H1 (cell line): Measurements from ENCODE around the gene TUBE1. TPM values are rescaled to one million over a fixed set of nuclear protein-coding genes. Genes with fewer than 3 reads are reported as not detected.

Experiments used
- CTCF ChIA-PET: fragments of 300-600 bp; sonication (Branson Sonifier 250); formaldehyde crosslinking; loops from one replicate; lab custom pipeline; 2021; ENCODE audit not compliant: partially characterized antibody; lab: Charles Lee
- POLR2A ChIA-PET: fragments of 300-600 bp; sonication (Branson Sonifier 250); formaldehyde crosslinking; loops from one replicate; lab custom pipeline; 2021; ENCODE audit warnings: inconsistent platforms; ENCODE audit not compliant: partially characterized antibody; lab: Charles Lee
- DNase-seq, 2 experiments: peaks; one replicate each; pipeline versions ENCODE4 v3.0.0 to v3.0.0-alpha.2; 2010 to 2022; ENCODE audit warnings: low spot score in 2 of 2, low read depth in 1 of 2, mixed read lengths in 1 of 2
- FAIRE-seq: peaks from 2 replicates; lab custom pipeline; 2011; peaks lifted over from hg19 to GRCh38; lab: Jason Lieb, UNC
- H2AFZ ChIP-seq: 2 replicates; pipeline ENCODE4 v1.8.1; 2012; ENCODE audit warnings: low read length, inconsistent platforms
- H2AK5ac ChIP-seq: 2 replicates; pipeline ENCODE4 v1.6.1; 2013; ENCODE audit warnings: low read depth, low read length
- H2BK120ac ChIP-seq: replicated peaks from 2 replicates; pipeline ENCODE3; 2013; ENCODE audit warnings: low read depth, low read length, inconsistent platforms
- H2BK12ac ChIP-seq: 2 replicates; pipeline ENCODE4 v1.6.1; 2013; ENCODE audit warnings: low read depth, low read length
- H2BK15ac ChIP-seq: 2 replicates; pipeline ENCODE4 v1.6.1; 2013; ENCODE audit warnings: low read length
- H2BK20ac ChIP-seq: 2 replicates; pipeline ENCODE4 v1.6.1; 2013; ENCODE audit warnings: low read length
- H2BK5ac ChIP-seq: 2 replicates; pipeline ENCODE4 v1.6.1; 2013; ENCODE audit warnings: low read depth, low read length
- H3K14ac ChIP-seq: 2 replicates; pipeline ENCODE4 v1.6.1; 2013; ENCODE audit warnings: inconsistent platforms; ENCODE audit not compliant: insufficient read length
- H3K18ac ChIP-seq: 2 replicates; pipeline ENCODE4 v1.6.1; 2013; ENCODE audit warnings: low read length; ENCODE audit errors: extremely low read depth
- H3K23ac ChIP-seq: 2 replicates; pipeline ENCODE4 v1.6.1; 2013; ENCODE audit warnings: inconsistent platforms; ENCODE audit not compliant: insufficient read length
- H3K23me2 ChIP-seq: 2 replicates; pipeline ENCODE4 v1.6.1; 2013; ENCODE audit warnings: low read depth, low read length
- H3K27ac ChIP-seq: 2 replicates; pipeline ENCODE4 v1.6.1; 2011; ENCODE audit warnings: low read depth, low read length, inconsistent platforms
- H3K27me3 ChIP-seq, 4 experiments: replicated peaks in 1 of 4; 1 replicate in 1 of 4; 2 replicates in 3 of 4; pipeline versions ENCODE4 v1.6.1 to v1.8.1; 2011 to 2013; ENCODE audit warnings: low read length in 3 of 4, mild to moderate bottlenecking in 3 of 4, inconsistent platforms in 2 of 4, mixed read lengths in 2 of 4, moderate library complexity in 1 of 4; ENCODE audit not compliant: control insufficient read depth in 3 of 4, insufficient read depth in 3 of 4; ENCODE audit errors: extremely low read depth in 1 of 4
- H3K36me3 ChIP-seq, 4 experiments: 2 replicates each; pipeline versions ENCODE4 v1.6.1 to v1.8.1; 2011 to 2013; ENCODE audit warnings: mild to moderate bottlenecking in 4 of 4, low read length in 3 of 4, moderate library complexity in 2 of 4, control low read depth in 1 of 4, inconsistent platforms in 1 of 4; ENCODE audit not compliant: insufficient read depth in 4 of 4, control insufficient read depth in 2 of 4
- H3K4ac ChIP-seq: replicated peaks from 2 replicates; pipeline ENCODE3; 2013; ENCODE audit warnings: low read length, low read depth, mixed read lengths, inconsistent platforms; ENCODE audit not compliant: insufficient read length
- H3K4me1 ChIP-seq, 4 experiments: replicated peaks in 1 of 4; 1 replicate in 1 of 4; 2 replicates in 3 of 4; pipeline versions ENCODE4 v1.6.1 to v1.8.1; 2011 to 2013; ENCODE audit warnings: low read length in 3 of 4, inconsistent platforms in 2 of 4, mixed read lengths in 1 of 4; ENCODE audit not compliant: insufficient read depth in 4 of 4, control insufficient read depth in 3 of 4
- H3K4me2 ChIP-seq, 2 experiments: 2 replicates each; pipeline versions ENCODE4 v1.6.1 to v1.8.1; 2011 to 2013; ENCODE audit warnings: low read depth in 2 of 2, low read length in 2 of 2, control low read depth in 1 of 2, inconsistent platforms in 1 of 2, mild to moderate bottlenecking in 1 of 2; ENCODE audit not compliant: insufficient read depth in 1 of 2
- H3K4me3 ChIP-seq, 4 experiments: fragments of 200-600, 300-600 bp in 1 of 4; sonication (generic), shearing (Covaris generic), sonication (Bioruptor Twin) in 1 of 4; 2 replicates each; pipeline versions ENCODE4 v1.5.1 to v1.8.1; 2011 to 2016; ENCODE audit warnings: low read length in 4 of 4, low read depth in 3 of 4, control low read depth in 2 of 4, inconsistent platforms in 2 of 4, mild to moderate bottlenecking in 2 of 4, mixed read lengths in 1 of 4, moderate library complexity in 1 of 4; ENCODE audit not compliant: insufficient read depth in 2 of 4; ENCODE audit errors: extremely low read depth in 1 of 4
- H3K56ac ChIP-seq: replicated peaks from 2 replicates; pipeline ENCODE3; 2013; ENCODE audit warnings: low read depth, mild to moderate bottlenecking, mixed read lengths, low read length, inconsistent platforms; ENCODE audit not compliant: insufficient read length
- H3K79me1 ChIP-seq: 2 replicates; pipeline ENCODE4 v1.6.1; 2013; ENCODE audit warnings: low read depth, low read length, control low read depth
- H3K79me2 ChIP-seq, 2 experiments: 2 replicates each; pipeline versions ENCODE4 v1.6.1 to v1.8.1; 2012 to 2013; ENCODE audit warnings: low read length in 2 of 2, mild to moderate bottlenecking in 2 of 2, inconsistent platforms in 1 of 2; ENCODE audit not compliant: insufficient read depth in 2 of 2, control insufficient read depth in 1 of 2
- H3K9ac ChIP-seq, 4 experiments: replicated peaks in 1 of 4; 1 replicate in 1 of 4; 2 replicates in 3 of 4; pipeline versions ENCODE4 v1.6.1 to v1.8.1; 2011 to 2013; ENCODE audit warnings: low read depth in 3 of 4, low read length in 3 of 4, control low read depth in 2 of 4, mild to moderate bottlenecking in 2 of 4, moderate library complexity in 2 of 4, inconsistent platforms in 1 of 4; ENCODE audit errors: extremely low read depth in 1 of 4
- H3K9me3 ChIP-seq, 2 experiments: 2 replicates each; pipeline versions ENCODE4 v1.6.1 to v1.8.1; 2012 to 2013; ENCODE audit warnings: mild to moderate bottlenecking in 2 of 2, moderate library complexity in 2 of 2, control low read depth in 1 of 2, inconsistent platforms in 1 of 2, low read depth in 1 of 2, low read length in 1 of 2, mixed read lengths in 1 of 2; ENCODE audit not compliant: insufficient read depth in 2 of 2
- H4K20me1 ChIP-seq, 2 experiments: replicated peaks in 1 of 2; 2 replicates each; pipeline versions ENCODE3 to v1.8.1; 2011 to 2013; ENCODE audit warnings: inconsistent platforms in 2 of 2, low read length in 2 of 2, mild to moderate bottlenecking in 1 of 2; ENCODE audit not compliant: insufficient read depth in 2 of 2, control insufficient read depth in 1 of 2
- H4K5ac ChIP-seq: 2 replicates; pipeline ENCODE4 v1.6.1; 2013; ENCODE audit warnings: low read length, low read depth, mixed read lengths, inconsistent platforms; ENCODE audit not compliant: insufficient read length
- H4K8ac ChIP-seq: 2 replicates; pipeline ENCODE4 v1.8.0; 2013; ENCODE audit warnings: mild to moderate bottlenecking, moderate library complexity, low read length, inconsistent platforms; ENCODE audit not compliant: insufficient read depth; ENCODE audit errors: extremely low read depth
- H4K91ac ChIP-seq: replicated peaks from 2 replicates; pipeline ENCODE3; 2013; ENCODE audit warnings: low read length, mixed read lengths, inconsistent platforms; ENCODE audit not compliant: insufficient read length
- BRCA1 ChIP-seq: IDR thresholded peaks from 2 replicates; pipeline ENCODE4 v1.6.1; 2012; ENCODE audit warnings: low read depth, low read length, improper control_type of control experiment
- CTCF ChIP-seq, 3 experiments: IDR thresholded peaks; 1 replicate in 2 of 3; 2 replicates in 1 of 3; pipeline versions ENCODE4 v1.5.1 to v1.6.1; 2011; ENCODE audit warnings: low read length in 3 of 3, mild to moderate bottlenecking in 3 of 3, inconsistent platforms in 2 of 3, low read depth in 1 of 3, moderate library complexity in 1 of 3; ENCODE audit not compliant: insufficient read depth in 1 of 3; ENCODE audit errors: control extremely low read depth in 1 of 3
- EGR1 ChIP-seq: IDR thresholded peaks from 2 replicates; pipeline ENCODE4 v1.6.1; 2011; ENCODE audit warnings: low read depth, low read length, borderline replicate concordance
- JUN ChIP-seq: IDR thresholded peaks from 2 replicates; pipeline ENCODE4 v1.6.1; 2011; ENCODE audit warnings: low read depth, mild to moderate bottlenecking, improper control_type of control experiment, low read length
- KDM5A ChIP-seq: fragments of 200-600 bp; IDR thresholded peaks from 2 replicates; pipeline ENCODE4 v1.7.1; 2012; ENCODE audit warnings: mild to moderate bottlenecking, low read length, inconsistent platforms, mixed read lengths
- RNF2 ChIP-seq: fragments of 200-900, 300-1000 bp; sonication (generic); IDR thresholded peaks from 2 replicates; pipeline ENCODE4 v1.7.1; 2016; ENCODE audit warnings: borderline replicate concordance, low read depth, mild to moderate bottlenecking, antibody characterized with exemption, low read length; ENCODE audit not compliant: poor library complexity, severe bottlenecking; ENCODE audit errors: missing control alignments
- SP2 ChIP-seq: IDR thresholded peaks from 2 replicates; pipeline ENCODE4 v1.6.1; 2012; ENCODE audit warnings: mild to moderate bottlenecking, low read length, inconsistent platforms
- SUZ12 ChIP-seq: fragments of 200-600 bp; sonication (generic); IDR thresholded peaks from 2 replicates; pipeline ENCODE4 v1.6.1; 2012; ENCODE audit warnings: mild to moderate bottlenecking, inconsistent platforms, low read length, moderate library complexity, mixed read lengths
- WGBS, 2 experiments: shearing (Covaris generic) in 1 of 2; methylation state at CpG; one replicate each; pipeline versions ENCODE4 v1.1.6 to v1.1.7; 2013 to 2015; ENCODE audit warnings: low lambda C conversion rate in 2 of 2, mixed read lengths in 2 of 2, inconsistent platforms in 1 of 2, low coverage in 1 of 2, missing lambda C conversion rate in 1 of 2; ENCODE audit not compliant: insufficient replicate concordance in 2 of 2, insufficient coverage in 1 of 2, insufficient read length in 1 of 2; ENCODE audit errors: extremely low coverage in 1 of 2, missing lambda C conversion rate in 1 of 2; 5-methylcytosine and 5-hydroxymethylcytosine counted together
- polyA plus RNA-seq, 7 experiments: library from polyadenylated mRNA; depleted of rRNA in 3 of 7; stranded (reverse) in 5 of 7; unstranded in 2 of 7; fragments of >200 nt in 5 of 7; fragments of 200-250 nt in 2 of 7; gene quantifications; 1 replicate in 5 of 7; 2 replicates in 1 of 7; 4 replicates in 1 of 7; pipeline versions ENCODE4 v1.2.1 to v1.2.3, GENCODE V29; 2011 to 2013; ENCODE audit warnings: missing spikeins in 2 of 7, mixed read lengths in 2 of 7
- total RNA-seq: library from RNA; stranded (reverse); fragmentation: NEBNext Ultra II Directional; extraction: Animal tissue kit (Norgen Biotek cat#: 25700); gene quantifications from 2 replicates; pipeline ENCODE4 v1.2.1, GENCODE V29; 2021

Gene TUBE1
- total and polyA plus RNA-seq, 2 of the 8 experiments (the other 6 are each of a cell fraction or from before 2014, with no cell fraction given), result 8.0 to 15.9 TPM

DNA sequence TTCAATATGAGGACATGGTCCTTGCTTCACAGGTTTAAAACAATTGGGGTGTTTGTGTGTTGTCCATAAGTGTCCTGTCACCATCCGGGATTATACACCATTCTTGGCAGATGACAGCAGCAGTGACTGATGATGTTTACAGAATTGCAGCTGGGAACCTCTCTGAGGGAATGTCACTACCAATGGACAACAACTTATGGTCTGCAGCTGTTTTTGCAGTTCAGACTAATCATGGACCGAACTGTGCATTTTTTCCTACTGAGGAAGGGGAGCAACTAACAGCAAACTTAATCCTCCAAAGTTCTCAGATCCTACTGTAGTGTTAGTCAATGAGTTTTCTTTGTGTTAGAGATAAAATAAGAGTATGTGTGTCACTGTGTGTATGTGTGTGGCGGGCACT, 26.1 kb upstream of the TUBE1 start:
- H2AFZ ChIP-seq, result no peak overlapping the region
- no peak overlapping the region for H3K9ac ChIP-seq
- H2BK5ac ChIP-seq, result no peak overlapping the region
- no peak overlapping the region for H2AK5ac ChIP-seq
- H2BK120ac ChIP-seq, result no peak overlapping the region
- 91% methylated on average over 3 of the region's 3 CpGs; no CpG with 5 or more reads in 1 of the 2 experiments for whole genome bisulfite sequencing, 2 experiments
- ChIA-PET CTCF (interaction anchor here (0.6 to 1.5 kb wide), 3 partner anchors 50 to 198 kb away, joined by 3 to 5 read pairs (median 3); no protein-coding TSS in a partner anchor), POLR2A (no interaction called here)
- FAIRE-seq, result no peak
- H4K5ac ChIP-seq, result no peak overlapping the region
- H3K4me2 ChIP-seq, result no peak overlapping the region
- no peaks in the 10 kb centered on the region for H3K36me3 ChIP-seq
- no peak overlapping the region for H3K27ac ChIP-seq
- H2BK12ac ChIP-seq, result no peak overlapping the region
- H3K79me2 ChIP-seq, result no peaks in the 10 kb centered on the region
- DNase-seq, result no peak
- no peak overlapping the region for H4K8ac ChIP-seq
- H3K4ac ChIP-seq, result no peak overlapping the region
- H3K23ac ChIP-seq, result no peak overlapping the region
- no peak overlapping the region for H2BK20ac ChIP-seq
- H3K27me3 ChIP-seq, result no peaks in the 10 kb centered on the region
- H3K79me1 ChIP-seq, result no peaks in the 10 kb centered on the region
- H3K18ac ChIP-seq, result no peak overlapping the region
- no peak overlapping the region for H4K91ac ChIP-seq
- H3K4me1 ChIP-seq, result no peaks in the 10 kb centered on the region
- H3K9me3 ChIP-seq, result no peaks in the 10 kb centered on the region
- no peaks in the 10 kb centered on the region for H4K20me1 ChIP-seq
- H3K4me3 ChIP-seq, result no peak overlapping the region
- no peak overlapping the region for H3K14ac ChIP-seq
- H3K56ac ChIP-seq, result no peak overlapping the region
- no peaks in the 10 kb centered on the region for H3K23me2 ChIP-seq
- no peak overlapping the region for H2BK15ac ChIP-seq
- TF ChIP-seq KDM5A (no peak), SUZ12 (no peak), RNF2 (no peak), JUN (no peak), EGR1 (no peak), BRCA1 (no peak), CTCF (IDR thresholded peaks at IDR 0.05; ENCODE audit: control extremely low read depth in 1 of 3, insufficient read depth in 1 of 3, low read depth in 1 of 3, low read length in 3 of 3) (no peak), SP2 (no peak)
